H9 (cell line): ENCODE data around the gene ATP6V0A4. TPM values are rescaled to one million over a fixed set of nuclear protein-coding genes. Genes with fewer than 3 reads are reported as not detected.

Experiments
- DNase-seq: peaks from one replicate; pipeline ENCODE4 v3.0.0-alpha.2; 2017
- H2AFZ ChIP-seq: one replicate; pipeline ENCODE4 v1.6.1; 2013; ENCODE audit warnings: mild to moderate bottlenecking, low read length, control low read depth, moderate library complexity
- H2AK5ac ChIP-seq: 2 replicates; pipeline ENCODE4 v1.6.1; 2013; ENCODE audit warnings: low read length, control low read depth, mixed read lengths; ENCODE audit not compliant: insufficient read length
- H2BK120ac ChIP-seq: one replicate; pipeline ENCODE4 v1.6.1; 2013; ENCODE audit warnings: low read depth, mild to moderate bottlenecking, low read length, control low read depth, inconsistent platforms; ENCODE audit not compliant: poor library complexity, severe bottlenecking
- H2BK12ac ChIP-seq: 2 replicates; pipeline ENCODE4 v1.6.1; 2013; ENCODE audit warnings: low read length, control low read depth, mixed read lengths, low read depth; ENCODE audit not compliant: insufficient read length
- H2BK15ac ChIP-seq: 2 replicates; pipeline ENCODE4 v1.6.1; 2013; ENCODE audit warnings: low read depth, low read length, control low read depth
- H2BK20ac ChIP-seq: one replicate; pipeline ENCODE4 v1.6.1; 2013; ENCODE audit warnings: low read depth, mild to moderate bottlenecking, low read length, control low read depth, inconsistent platforms; ENCODE audit not compliant: poor library complexity, severe bottlenecking
- H2BK5ac ChIP-seq: 2 replicates; pipeline ENCODE4 v1.6.1; 2013; ENCODE audit warnings: low read length, control low read depth, mixed read lengths; ENCODE audit not compliant: insufficient read length
- H3K14ac ChIP-seq: 2 replicates; pipeline ENCODE4 v1.6.1; 2013; ENCODE audit warnings: low read length, control low read depth; ENCODE audit not compliant: insufficient read depth
- H3K18ac ChIP-seq: 2 replicates; pipeline ENCODE4 v1.6.1; 2013; ENCODE audit warnings: low read depth, mild to moderate bottlenecking, mixed read lengths, low read length, control low read depth; ENCODE audit not compliant: insufficient read length
- H3K23ac ChIP-seq: 2 replicates; pipeline ENCODE4 v1.6.1; 2013; ENCODE audit warnings: low read length, control low read depth, mixed read lengths, low read depth; ENCODE audit not compliant: insufficient read length
- H3K23me2 ChIP-seq: 2 replicates; pipeline ENCODE4 v1.6.1; 2013; ENCODE audit warnings: low read depth, mild to moderate bottlenecking, mixed read lengths, low read length, control low read depth; ENCODE audit not compliant: insufficient read length, poor library complexity, severe bottlenecking
- H3K27ac ChIP-seq: 2 replicates; pipeline ENCODE4 v1.5.1; 2013; ENCODE audit warnings: low read length, control low read depth, mixed read lengths, low read depth; ENCODE audit not compliant: insufficient read length
- H3K27me3 ChIP-seq: 2 replicates; pipeline ENCODE4 v1.6.1; 2013; ENCODE audit warnings: low read length, control low read depth, inconsistent platforms; ENCODE audit not compliant: insufficient read depth
- H3K4ac ChIP-seq: 2 replicates; pipeline ENCODE4 v1.6.1; 2013; ENCODE audit warnings: low read depth, mild to moderate bottlenecking, control low read depth, inconsistent platforms, low read length, moderate library complexity
- H3K4me1 ChIP-seq: 2 replicates; pipeline ENCODE4 v1.6.1; 2013; ENCODE audit warnings: low read length, control low read depth, inconsistent platforms; ENCODE audit not compliant: insufficient read depth
- H3K4me2 ChIP-seq: 2 replicates; pipeline ENCODE4 v1.6.1; 2013; ENCODE audit warnings: low read length, control low read depth, mixed read lengths; ENCODE audit not compliant: insufficient read length, insufficient read depth
- H3K56ac ChIP-seq: 2 replicates; pipeline ENCODE4 v1.6.1; 2013; ENCODE audit warnings: low read depth, mild to moderate bottlenecking, mixed read lengths, low read length, control low read depth; ENCODE audit not compliant: insufficient read length
- H3K79me1 ChIP-seq: 2 replicates; pipeline ENCODE4 v1.6.1; 2013; ENCODE audit warnings: low read depth, mild to moderate bottlenecking, moderate library complexity, low read length, control low read depth, inconsistent platforms; ENCODE audit not compliant: insufficient read depth, poor library complexity, severe bottlenecking
- H3K79me2 ChIP-seq: 2 replicates; pipeline ENCODE4 v1.6.1; 2013; ENCODE audit warnings: low read length, control low read depth, inconsistent platforms; ENCODE audit not compliant: insufficient read depth
- H3K9ac ChIP-seq: 2 replicates; pipeline ENCODE4 v1.6.1; 2013; ENCODE audit warnings: low read length, control low read depth, mixed read lengths; ENCODE audit not compliant: insufficient read length; ENCODE audit errors: extremely low read depth
- H3K9me3 ChIP-seq: one replicate; pipeline ENCODE4 v1.6.1; 2013; ENCODE audit warnings: low read depth, low read length, inconsistent platforms; ENCODE audit not compliant: control insufficient read depth
- H3T11ph ChIP-seq: one replicate; pipeline ENCODE4 v1.6.1; 2013; ENCODE audit warnings: mild to moderate bottlenecking, low read length, control low read depth, inconsistent platforms
- H4K20me1 ChIP-seq: one replicate; pipeline ENCODE4 v1.6.1; 2013; ENCODE audit not compliant: control insufficient read depth, insufficient read length, insufficient read depth
- H4K5ac ChIP-seq: 2 replicates; pipeline ENCODE4 v1.6.1; 2013; ENCODE audit warnings: low read depth, mild to moderate bottlenecking, mixed read lengths, low read length, control low read depth; ENCODE audit not compliant: insufficient read length
- H4K8ac ChIP-seq: replicated peaks from 2 replicates; pipeline ENCODE4 v1.6.1; 2013; ENCODE audit warnings: low read length, control low read depth, mixed read lengths, low read depth; ENCODE audit not compliant: insufficient read length
- H4K91ac ChIP-seq: 2 replicates; pipeline ENCODE4 v1.6.1; 2013; ENCODE audit warnings: low read depth, mild to moderate bottlenecking, moderate library complexity, mixed read lengths, low read length, control low read depth; ENCODE audit not compliant: insufficient read length
- H3K27ac Mint-ChIP-seq, 3 experiments: 2 replicates in 2 of 3; 3 replicates in 1 of 3; pipeline ENCODE4 v1.8.0; 2020 to 2021; ENCODE audit warnings: mixed read lengths in 3 of 3, mild to moderate bottlenecking in 1 of 3, moderate library complexity in 1 of 3
- H3K27me3 Mint-ChIP-seq: 2 replicates; pipeline ENCODE4 v1.8.0; 2021; ENCODE audit warnings: low read depth, mild to moderate bottlenecking, moderate library complexity, mixed read lengths
- H3K36me3 Mint-ChIP-seq, 3 experiments: 2 replicates in 2 of 3; 3 replicates in 1 of 3; pipeline ENCODE4 v1.8.0; 2020 to 2021; ENCODE audit warnings: low read depth in 3 of 3, mixed read lengths in 3 of 3; ENCODE audit not compliant: insufficient read depth in 1 of 3
- H3K4me1 Mint-ChIP-seq, 2 experiments: 2 replicates each; pipeline ENCODE4 v1.8.0; 2020; ENCODE audit warnings: mixed read lengths in 2 of 2
- H3K4me3 Mint-ChIP-seq, 2 experiments: 2 replicates in 1 of 2; 3 replicates in 1 of 2; pipeline ENCODE4 v1.8.0; 2020 to 2021; ENCODE audit warnings: mild to moderate bottlenecking in 2 of 2, mixed read lengths in 2 of 2, moderate library complexity in 1 of 2
- H3K9me3 Mint-ChIP-seq, 2 experiments: 2 replicates in 1 of 2; 3 replicates in 1 of 2; pipeline ENCODE4 v1.8.0; 2020; ENCODE audit warnings: mild to moderate bottlenecking in 2 of 2, mixed read lengths in 2 of 2, moderate library complexity in 1 of 2
- WGBS: extraction: QIAGEN DNeasy Blood & Tissue Kit; methylation state at CpG from one replicate; pipeline ENCODE4 v1.1.7; 2013; ENCODE audit warnings: missing lambda C conversion rate, low lambda C conversion rate, mixed read lengths; ENCODE audit not compliant: insufficient read length; ENCODE audit errors: extremely low coverage; 5-methylcytosine and 5-hydroxymethylcytosine counted together
- total RNA-seq: library from RNA; stranded (reverse); gene quantifications from 2 replicates; pipeline ENCODE4 v1.2.1, GENCODE V29; 2021
- TF ChIP-seq, protein P1 (sequence below): fragments of 200-600 bp; sonication (generic); conservative IDR thresholded peaks from 3 replicates; pipeline ENCODE4 v1.8.0; 2021; ENCODE audit warnings: antibody characterized with exemption, mild to moderate bottlenecking

The ATP6V0A4 gene
- total RNA-seq, 1 experiment from 2014 or later: 0.79 TPM

DNA sequence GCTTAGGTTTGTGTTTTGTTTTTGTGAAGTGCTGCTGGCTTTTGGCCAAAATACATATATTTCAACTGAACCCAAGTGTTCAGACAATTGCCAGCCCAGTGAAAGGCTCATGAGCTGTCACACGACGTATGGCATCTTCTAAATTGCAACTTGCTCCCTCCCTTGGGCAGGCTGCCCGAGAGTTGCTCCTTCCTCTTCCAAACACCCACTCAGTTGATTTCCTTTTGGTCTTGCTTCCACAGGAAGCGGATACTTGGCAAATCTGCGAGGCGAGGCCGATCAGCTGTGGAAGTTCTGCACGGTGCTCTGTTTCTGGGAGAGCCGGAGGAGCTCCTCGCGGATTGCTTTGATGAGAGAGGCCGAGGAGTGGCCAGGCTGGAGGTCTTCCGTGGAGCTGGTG is 39.6 kb upstream of the ATP6V0A4 start:
- Histone ChIP-seq H2BK15ac (no peak overlapping the region), H3K56ac (no peak overlapping the region), H2AFZ (no peak overlapping the region), H3K27me3 (no peaks in the 10 kb centered on the region), H4K5ac (no peak overlapping the region), H4K20me1 (no peaks in the 10 kb centered on the region), H2BK12ac (no peak overlapping the region), H3T11ph (no peak overlapping the region), H3K23ac (no peak overlapping the region), H3K23me2 (no peaks in the 10 kb centered on the region), H3K9ac (no peak overlapping the region), H3K79me1 (no peaks in the 10 kb centered on the region), H2BK20ac (no peak overlapping the region), H3K27ac (no peak overlapping the region), H2AK5ac (no peak overlapping the region), H4K91ac (no peak overlapping the region), H2BK120ac (no peak overlapping the region), H3K4ac (no peak overlapping the region), H2BK5ac (no peak overlapping the region), H3K14ac (no peak overlapping the region), H3K4me2 (no peak overlapping the region), H3K18ac (no peak overlapping the region), H3K9me3 (no peaks in the 10 kb centered on the region), H4K8ac (no peak overlapping the region), H3K79me2 (no peaks in the 10 kb centered on the region), H3K4me1 (no peaks in the 10 kb centered on the region)
- DNase-seq: no peak
- Mint-ChIP-seq H3K36me3 (peaks cover 9 to 38% (median 19%) of the 10 kb centered on the region in 3 experiments; a peak in 6 of 7 replicates), H3K27me3 (no peaks in the 10 kb centered on the region), H3K9me3 (no peaks in the 10 kb centered on the region), H3K4me3 (no peak overlapping the region), H3K4me1 (peaks cover 4 to 8% of the 10 kb centered on the region in 2 experiments; a peak in 2 of 4 replicates), H3K27ac (no peak overlapping the region)
- TF ChIP-seq, protein P1, sequence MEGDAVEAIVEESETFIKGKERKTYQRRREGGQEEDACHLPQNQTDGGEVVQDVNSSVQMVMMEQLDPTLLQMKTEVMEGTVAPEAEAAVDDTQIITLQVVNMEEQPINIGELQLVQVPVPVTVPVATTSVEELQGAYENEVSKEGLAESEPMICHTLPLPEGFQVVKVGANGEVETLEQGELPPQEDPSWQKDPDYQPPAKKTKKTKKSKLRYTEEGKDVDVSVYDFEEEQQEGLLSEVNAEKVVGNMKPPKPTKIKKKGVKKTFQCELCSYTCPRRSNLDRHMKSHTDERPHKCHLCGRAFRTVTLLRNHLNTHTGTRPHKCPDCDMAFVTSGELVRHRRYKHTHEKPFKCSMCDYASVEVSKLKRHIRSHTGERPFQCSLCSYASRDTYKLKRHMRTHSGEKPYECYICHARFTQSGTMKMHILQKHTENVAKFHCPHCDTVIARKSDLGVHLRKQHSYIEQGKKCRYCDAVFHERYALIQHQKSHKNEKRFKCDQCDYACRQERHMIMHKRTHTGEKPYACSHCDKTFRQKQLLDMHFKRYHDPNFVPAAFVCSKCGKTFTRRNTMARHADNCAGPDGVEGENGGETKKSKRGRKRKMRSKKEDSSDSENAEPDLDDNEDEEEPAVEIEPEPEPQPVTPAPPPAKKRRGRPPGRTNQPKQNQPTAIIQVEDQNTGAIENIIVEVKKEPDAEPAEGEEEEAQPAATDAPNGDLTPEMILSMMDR: no peak
- no CpG with 5 or more reads among the region's 13 CpGs for WGBS
